ENCODE measurements around the gene ANOS1.
"Not testable (repeated sequence)": the region's sequence is repeated elsewhere in the genome, so short reads cannot be mapped to it uniquely, and the experiment has no call there.

The ANOS1 gene, protein sequence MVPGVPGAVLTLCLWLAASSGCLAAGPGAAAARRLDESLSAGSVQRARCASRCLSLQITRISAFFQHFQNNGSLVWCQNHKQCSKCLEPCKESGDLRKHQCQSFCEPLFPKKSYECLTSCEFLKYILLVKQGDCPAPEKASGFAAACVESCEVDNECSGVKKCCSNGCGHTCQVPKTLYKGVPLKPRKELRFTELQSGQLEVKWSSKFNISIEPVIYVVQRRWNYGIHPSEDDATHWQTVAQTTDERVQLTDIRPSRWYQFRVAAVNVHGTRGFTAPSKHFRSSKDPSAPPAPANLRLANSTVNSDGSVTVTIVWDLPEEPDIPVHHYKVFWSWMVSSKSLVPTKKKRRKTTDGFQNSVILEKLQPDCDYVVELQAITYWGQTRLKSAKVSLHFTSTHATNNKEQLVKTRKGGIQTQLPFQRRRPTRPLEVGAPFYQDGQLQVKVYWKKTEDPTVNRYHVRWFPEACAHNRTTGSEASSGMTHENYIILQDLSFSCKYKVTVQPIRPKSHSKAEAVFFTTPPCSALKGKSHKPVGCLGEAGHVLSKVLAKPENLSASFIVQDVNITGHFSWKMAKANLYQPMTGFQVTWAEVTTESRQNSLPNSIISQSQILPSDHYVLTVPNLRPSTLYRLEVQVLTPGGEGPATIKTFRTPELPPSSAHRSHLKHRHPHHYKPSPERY

GRCh38 chrX:8731559-8732395, at the start of gene ANOS1:
TSS of gene ANOS1 (minus strand) at chrX:8732137. CDS start at chrX:8732036, 101 bp downstream.
- DNase-seq (ENCODE audit: low read depth in 2 of 2), result no peak

DNA sequence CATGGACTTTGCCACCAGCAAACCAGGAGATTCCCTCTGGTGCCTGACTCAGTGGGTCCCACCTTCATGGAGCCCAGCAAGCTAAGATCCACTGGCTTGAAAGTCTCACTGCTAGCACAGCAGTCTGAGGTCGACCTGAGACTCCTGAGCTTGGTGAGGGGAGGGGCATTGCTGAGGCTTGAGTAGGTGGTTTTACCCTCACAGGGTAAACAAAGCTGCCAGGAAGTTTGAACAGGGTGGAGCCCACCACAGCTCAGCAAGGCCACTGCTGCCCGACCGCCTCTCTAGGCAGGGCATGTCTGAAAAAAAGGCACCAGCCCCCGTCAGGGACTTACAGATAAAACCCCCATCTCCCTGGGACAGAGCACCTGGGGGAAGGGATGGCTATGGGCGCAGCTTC, 41.2 kb upstream of the ANOS1 start:
- no peak for DNase-seq (ENCODE audit: low read depth in 2 of 2)

DNA sequence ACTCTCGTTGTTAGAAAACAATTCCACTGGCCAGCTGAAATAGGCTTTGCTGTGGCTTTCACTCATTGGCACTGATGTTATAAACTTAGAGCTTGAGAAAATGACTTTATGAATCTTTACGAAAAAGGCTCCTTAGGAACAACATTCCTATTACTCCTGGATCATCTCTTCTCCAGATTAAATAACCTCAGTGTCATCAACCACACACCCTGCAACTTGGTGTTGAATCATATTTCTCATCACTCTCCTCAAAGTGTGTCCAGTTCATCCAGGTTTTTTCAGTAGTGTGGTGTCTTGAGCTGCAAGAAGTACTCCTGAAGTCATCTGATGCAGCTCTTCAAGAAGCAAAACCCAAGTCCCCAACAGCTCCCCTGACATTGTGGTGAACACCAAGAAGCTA, 28.1 kb upstream of the ANOS1 start:
- DNase-seq (ENCODE audit: low read depth in 2 of 2), result no peak

DNA sequence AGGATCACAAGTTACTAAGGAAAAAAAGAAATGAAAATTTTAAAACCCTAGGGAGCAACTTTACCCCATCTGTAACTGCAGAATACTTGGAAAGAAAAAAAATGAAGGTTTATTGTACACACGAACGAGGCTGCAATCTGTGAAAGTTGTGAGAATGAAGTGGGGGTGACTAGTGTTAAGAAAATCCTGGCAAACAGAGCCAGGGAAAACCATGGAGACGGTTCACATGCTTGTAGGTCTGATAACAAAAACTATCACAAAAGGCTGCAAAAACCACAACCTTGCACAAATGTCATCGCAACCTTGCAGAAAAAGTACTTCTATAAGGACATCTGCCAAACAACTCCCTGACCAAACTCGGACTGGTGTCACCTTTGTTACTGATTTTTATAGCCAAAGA, 26.8 kb upstream of the ANOS1 start:
- not testable (repeated sequence) for DNase-seq (ENCODE audit: low read depth in 2 of 2)

- not testable (repeated sequence) for DNase-seq (ENCODE audit: low read depth in 2 of 2)
Measured at GRCh38 chrX:8757609-8758389, 25.9 kb upstream of the ANOS1 start.

- no peak for DNase-seq (ENCODE audit: low read depth in 2 of 2)
Measured at GRCh38 chrX:8755813-8756212, 23.9 kb upstream of the ANOS1 start.

- DNase-seq (ENCODE audit: low read depth in 2 of 2), result no peak
Measured at GRCh38 chrX:8755116-8755515, 23.2 kb upstream of the ANOS1 start.

- no peak for DNase-seq (ENCODE audit: low read depth in 2 of 2)
Measured at GRCh38 chrX:8749697-8750096, 17.8 kb upstream of the ANOS1 start.

- DNase-seq (ENCODE audit: low read depth in 2 of 2), result no peak
Measured at GRCh38 chrX:8748855-8749254, 16.9 kb upstream of the ANOS1 start.

- peak; percentile 4 to 12 for DNase-seq (ENCODE audit: low read depth in 2 of 2)
Measured at GRCh38 chrX:8743126-8743732, 11.3 kb upstream of the ANOS1 start.

DNA sequence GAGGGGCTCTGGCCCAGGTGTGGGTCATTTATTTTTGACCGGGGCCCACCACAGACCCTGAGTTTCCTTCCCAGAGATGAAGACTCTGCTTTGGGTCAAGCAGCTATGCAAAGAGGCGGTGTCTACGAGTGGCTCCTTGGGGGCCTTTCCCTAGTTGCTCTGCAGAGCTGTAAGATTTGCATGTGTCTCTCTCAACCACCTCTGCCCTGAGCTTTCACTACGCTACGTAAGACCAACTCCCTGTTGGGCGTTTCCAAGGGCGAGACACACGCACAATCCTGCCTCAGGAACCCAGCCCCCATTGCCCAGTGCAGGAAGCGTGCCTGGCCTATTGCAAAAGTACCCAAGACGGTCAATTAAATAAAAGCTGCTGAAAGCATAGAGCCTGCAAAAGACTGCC, 10.0 kb upstream of the ANOS1 start:
- no peak for DNase-seq (ENCODE audit: low read depth in 2 of 2)

GRCh38 chrX:8738588-8739189, 6.8 kb upstream of the ANOS1 start:
- no peak for DNase-seq (ENCODE audit: low read depth in 2 of 2)

DNA sequence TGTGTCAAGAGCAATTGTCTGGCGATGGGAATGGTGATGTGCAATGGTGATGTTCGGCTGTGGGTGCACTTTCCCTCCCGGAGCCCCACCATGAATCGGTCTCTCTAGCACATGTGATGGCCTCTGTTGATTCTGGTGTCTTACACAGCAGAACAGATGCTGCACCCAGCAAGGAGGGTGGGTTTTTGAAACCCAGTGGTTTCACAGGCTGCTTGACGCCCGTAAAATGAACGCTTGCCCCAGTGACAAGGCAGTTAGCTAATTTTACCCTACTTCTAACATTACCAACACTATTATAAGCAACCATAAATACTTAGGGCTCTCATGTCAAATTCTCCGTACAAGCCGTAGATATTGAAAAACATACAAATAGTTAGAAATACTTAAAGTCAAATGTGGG, 5.9 kb upstream of the ANOS1 start:
- no peak for DNase-seq (ENCODE audit: low read depth in 2 of 2)

DNA sequence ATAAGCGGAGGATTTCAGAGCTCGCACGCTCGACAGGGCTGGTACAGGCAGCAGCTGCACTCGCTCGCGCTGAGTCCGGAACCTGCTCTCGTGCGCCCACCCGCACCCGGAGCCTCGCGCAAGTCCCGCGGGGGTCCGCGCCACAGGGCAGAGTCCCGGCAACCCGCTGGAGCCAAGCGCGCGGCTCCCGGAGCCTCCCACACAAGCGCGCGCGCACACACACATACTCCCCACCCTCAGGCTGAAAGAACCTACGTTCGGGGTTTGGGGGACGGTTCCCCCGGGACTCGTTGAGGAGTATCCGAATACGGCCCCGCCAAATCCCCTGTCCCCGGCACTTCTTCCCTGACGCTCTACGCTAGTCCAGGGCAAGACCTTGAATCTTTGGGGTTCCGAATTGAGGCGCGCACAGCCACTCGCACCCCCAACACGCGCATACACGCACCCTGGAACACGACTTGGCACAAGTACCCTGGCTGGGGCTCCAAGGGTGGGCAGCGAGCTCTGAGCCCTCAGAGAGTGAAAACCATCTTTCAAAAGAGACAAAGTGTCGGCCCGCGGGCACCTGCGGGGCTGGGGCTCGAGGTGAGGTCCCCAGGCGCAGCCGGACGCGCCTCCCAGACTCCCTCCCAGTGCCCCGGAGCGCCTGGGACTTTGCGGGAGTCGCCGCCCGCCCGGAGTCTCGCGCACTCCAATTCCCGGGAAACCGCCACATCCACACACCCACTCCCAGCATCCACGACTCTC, 952 bp downstream of the ANOS1 start:
- no peak for DNase-seq (ENCODE audit: low read depth in 2 of 2)

DNA sequence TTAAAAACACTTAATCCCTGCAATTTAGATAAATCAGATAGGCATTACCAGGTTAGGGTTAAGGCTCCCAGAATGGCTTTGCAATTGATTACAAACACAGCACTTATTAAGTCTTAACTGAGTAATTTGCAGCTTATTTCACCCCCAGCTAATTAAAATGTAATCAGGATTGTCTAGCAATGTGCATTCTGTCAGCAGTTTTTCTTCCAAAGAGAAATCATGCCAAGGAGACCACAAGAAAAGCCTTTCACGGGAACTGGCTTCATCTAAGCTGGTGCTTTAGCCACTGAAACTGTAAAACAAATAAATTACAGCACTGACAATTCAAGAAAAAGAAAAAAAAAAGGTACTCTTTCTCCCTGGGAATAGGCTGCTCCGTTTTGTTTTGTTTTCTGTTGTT, 2.1 kb downstream of the ANOS1 start:
- DNase-seq (ENCODE audit: low read depth in 2 of 2), result no peak

DNA sequence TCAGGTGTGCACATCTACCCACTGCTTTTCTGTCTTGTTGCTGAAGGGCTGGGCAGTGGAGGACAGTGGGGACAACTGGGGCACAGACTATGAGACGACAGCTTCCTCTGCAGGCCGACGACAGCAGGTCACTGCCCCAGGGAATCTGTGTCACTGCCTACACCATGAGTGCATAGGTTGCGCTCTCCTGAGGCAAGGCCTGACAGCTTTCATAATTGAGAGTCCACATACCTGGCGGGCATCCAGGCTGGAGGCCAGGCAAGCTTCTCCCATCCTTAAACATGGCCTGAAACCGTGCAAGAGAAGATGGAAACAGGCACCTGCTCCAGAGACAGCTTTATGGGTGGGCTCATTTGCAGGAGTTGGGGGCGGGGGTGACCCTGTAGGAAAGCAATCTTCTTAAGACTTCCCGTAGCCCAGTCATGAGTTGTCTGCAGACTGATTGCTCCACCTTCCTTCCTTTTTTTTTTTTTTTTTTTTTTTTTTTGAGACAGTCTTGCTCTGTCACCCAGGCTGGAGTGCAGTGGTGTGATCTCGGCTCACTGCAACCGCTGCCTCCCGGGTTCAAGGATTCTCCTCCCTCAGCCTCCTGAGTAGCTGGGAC, 2.9 kb downstream of the ANOS1 start:
- no peak for DNase-seq (ENCODE audit: low read depth in 2 of 2)

- DNase-seq (ENCODE audit: low read depth in 2 of 2), result no peak
Measured at GRCh38 chrX:8726031-8726652, 5.8 kb downstream of the ANOS1 start.

DNA sequence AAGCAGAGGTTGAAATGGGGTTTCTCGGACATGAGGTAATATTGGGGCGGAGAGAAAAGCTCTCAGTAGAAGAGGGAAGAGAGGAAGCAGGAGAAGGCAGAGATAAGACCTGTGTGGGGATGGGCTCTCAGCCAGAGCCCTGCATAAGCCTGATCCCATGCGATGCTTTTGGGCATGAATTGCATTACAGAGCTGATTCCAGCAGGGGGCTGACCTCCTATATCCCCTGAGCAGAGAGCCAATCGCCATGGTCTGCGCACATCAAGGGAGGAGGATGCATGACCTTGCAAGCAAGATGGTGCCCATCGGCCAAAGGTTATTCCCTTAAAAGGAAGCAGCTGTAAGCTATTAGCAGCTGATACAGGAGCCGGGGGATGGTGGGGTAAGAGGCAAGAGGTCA, 7.6 kb downstream of the ANOS1 start:
- DNase-seq (ENCODE audit: low read depth in 2 of 2), result no peak

- DNase-seq (ENCODE audit: low read depth in 2 of 2), result no peak
Measured at GRCh38 chrX:8721536-8721935, 10.4 kb downstream of the ANOS1 start.

All from stimulated activated CD8-positive, alpha-beta memory T cell treated with anti-CD3 and anti-CD28 coated beads, Interleukin-15, amount 100 ng/mL, for 4 hours (primary cell).